ENCODE measurements around the gene NPFFR2. TPM values are rescaled to one million over a fixed set of nuclear protein-coding genes. Genes with fewer than 3 reads are reported as not detected.

NPFFR2 gene
- total RNA-seq, 4 donors from 2014 or later, result 0.33 TPM; not detected in 3

DNA sequence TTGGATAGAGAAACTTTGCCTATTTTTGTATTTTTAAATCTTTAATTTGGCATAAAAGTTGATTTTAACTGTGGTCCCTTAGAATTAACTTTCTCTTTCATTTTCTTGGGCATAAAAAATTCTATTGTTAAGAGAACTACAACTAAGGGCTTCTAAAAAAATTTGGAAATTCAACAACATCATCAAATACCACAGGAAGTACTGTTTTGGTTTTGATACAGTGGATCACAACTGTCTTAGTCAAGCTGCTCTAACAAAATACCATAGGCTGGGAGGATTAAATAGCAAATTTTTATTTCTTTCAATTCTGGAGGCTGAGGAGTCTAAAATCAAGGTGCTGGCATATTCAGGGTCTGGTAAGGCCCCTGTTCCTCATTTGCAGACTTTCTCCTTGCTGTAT lies 19.9 kb upstream of the NPFFR2 start:
- Histone ChIP-seq H3K4me1 (no peaks in the 10 kb centered on the region), H3K9me3 (no peaks in the 10 kb centered on the region), H3K4me3 (replicated peaks in 1 of 3) (no peak overlapping the region), H3K27me3 (no peaks in the 10 kb centered on the region), H3K27ac (no peak overlapping the region), H3K36me3 (no peaks in the 10 kb centered on the region)
- DNase-seq, result no peak
- intact Hi-C loops (cut with DNase I), result no loop called here
- no peak for TF ChIP-seq POLR2A (IDR thresholded peaks at IDR 0.05)
- TF ChIP-seq, protein P1, sequence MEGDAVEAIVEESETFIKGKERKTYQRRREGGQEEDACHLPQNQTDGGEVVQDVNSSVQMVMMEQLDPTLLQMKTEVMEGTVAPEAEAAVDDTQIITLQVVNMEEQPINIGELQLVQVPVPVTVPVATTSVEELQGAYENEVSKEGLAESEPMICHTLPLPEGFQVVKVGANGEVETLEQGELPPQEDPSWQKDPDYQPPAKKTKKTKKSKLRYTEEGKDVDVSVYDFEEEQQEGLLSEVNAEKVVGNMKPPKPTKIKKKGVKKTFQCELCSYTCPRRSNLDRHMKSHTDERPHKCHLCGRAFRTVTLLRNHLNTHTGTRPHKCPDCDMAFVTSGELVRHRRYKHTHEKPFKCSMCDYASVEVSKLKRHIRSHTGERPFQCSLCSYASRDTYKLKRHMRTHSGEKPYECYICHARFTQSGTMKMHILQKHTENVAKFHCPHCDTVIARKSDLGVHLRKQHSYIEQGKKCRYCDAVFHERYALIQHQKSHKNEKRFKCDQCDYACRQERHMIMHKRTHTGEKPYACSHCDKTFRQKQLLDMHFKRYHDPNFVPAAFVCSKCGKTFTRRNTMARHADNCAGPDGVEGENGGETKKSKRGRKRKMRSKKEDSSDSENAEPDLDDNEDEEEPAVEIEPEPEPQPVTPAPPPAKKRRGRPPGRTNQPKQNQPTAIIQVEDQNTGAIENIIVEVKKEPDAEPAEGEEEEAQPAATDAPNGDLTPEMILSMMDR (IDR thresholded peaks at IDR 0.05), result no peak

DNA sequence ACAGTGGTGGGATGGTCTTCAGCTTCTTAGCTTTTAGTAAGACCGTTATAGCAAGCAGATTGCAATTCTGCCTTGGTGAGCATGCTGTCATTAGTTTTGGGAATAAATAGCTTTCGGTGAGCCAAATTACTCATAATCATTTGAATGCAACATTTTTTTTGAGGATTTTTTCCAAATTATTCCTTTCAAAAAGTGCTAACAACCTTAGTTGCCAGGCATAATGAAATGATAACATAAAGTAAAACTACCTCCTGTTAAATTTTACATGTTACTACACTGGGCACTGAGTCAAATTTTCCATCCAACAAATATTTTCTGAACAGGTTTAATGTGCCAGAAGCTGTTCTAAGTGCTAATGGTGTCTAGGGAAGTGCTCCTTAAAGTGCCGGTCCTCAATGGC lies 15.8 kb upstream of the NPFFR2 start:
- Histone ChIP-seq H3K27me3 (no peaks in the 10 kb centered on the region), H3K4me1 (no peaks in the 10 kb centered on the region), H3K27ac (no peak overlapping the region), H3K4me3 (replicated peaks in 1 of 3) (no peak overlapping the region), H3K36me3 (no peaks in the 10 kb centered on the region), H3K9me3 (no peaks in the 10 kb centered on the region)
- TF ChIP-seq, protein P1 (IDR thresholded peaks at IDR 0.05), result no peak
- TF ChIP-seq POLR2A (IDR thresholded peaks at IDR 0.05), result no peak
- no peak for DNase-seq
- WGBS, 2 donors, result 59 to 72% methylated on average over 3 of the region's 3 CpGs
- intact Hi-C loops (cut with DNase I), result no loop called here

DNA sequence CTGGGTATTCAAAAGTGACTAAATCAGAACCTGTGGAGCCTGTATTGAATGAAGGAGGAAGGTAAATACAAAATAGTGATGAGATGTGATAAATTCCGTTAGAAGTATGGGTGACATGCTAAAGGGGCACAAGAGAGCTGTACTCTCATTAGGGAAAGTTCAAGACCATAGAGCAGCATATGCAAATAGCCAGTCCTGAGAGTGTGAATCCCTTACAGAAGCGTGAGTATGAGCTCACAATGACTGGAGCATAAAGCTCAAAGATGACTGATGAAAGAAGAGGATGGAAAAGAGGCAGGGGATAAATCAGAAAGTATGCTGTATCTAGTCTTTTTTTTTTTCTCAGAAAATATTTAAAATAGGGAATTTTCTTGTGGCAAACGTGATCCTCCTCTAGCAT lies 12.1 kb upstream of the NPFFR2 start:
- TF ChIP-seq, protein P1 (IDR thresholded peaks at IDR 0.05), result no peak
- no peak for TF ChIP-seq POLR2A (IDR thresholded peaks at IDR 0.05)
- Histone ChIP-seq H3K9me3 (no peaks in the 10 kb centered on the region), H3K27ac (no peak overlapping the region), H3K4me3 (replicated peaks in 1 of 3) (no peak overlapping the region), H3K4me1 (no peaks in the 10 kb centered on the region), H3K27me3 (no peaks in the 10 kb centered on the region), H3K36me3 (no peaks in the 10 kb centered on the region)
- no peak for DNase-seq
- WGBS, 2 donors, result 76 to 84% methylated on average over 3 of the region's 3 CpGs
- intact Hi-C loops (cut with DNase I), result no loop called here

DNA sequence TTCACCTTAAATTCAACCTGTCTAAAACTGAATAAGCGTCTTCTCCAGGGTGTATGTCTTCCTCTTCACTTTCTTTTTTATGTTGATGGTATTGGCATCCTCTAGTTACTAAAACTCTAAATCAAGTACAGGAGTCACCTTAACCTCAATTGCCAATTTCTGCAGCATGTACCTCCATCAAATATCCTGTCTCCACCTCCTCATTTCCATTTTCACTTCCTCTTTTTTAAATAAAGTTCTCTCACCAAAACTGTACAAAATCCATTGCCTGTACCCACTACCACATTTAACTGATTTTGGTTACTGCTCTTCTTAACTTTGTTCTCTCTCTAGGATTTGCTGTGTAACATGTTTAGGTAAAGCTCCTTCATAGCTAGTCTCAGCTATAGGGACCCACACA lies 9.2 kb upstream of the NPFFR2 start:
- no peaks in the 10 kb centered on the region for H3K36me3 ChIP-seq
- H3K27me3 ChIP-seq, result no peaks in the 10 kb centered on the region
- intact Hi-C loops (cut with DNase I), result no loop called here
- no peak for DNase-seq
- no peak for TF ChIP-seq POLR2A (IDR thresholded peaks at IDR 0.05)
- TF ChIP-seq, protein P1 (IDR thresholded peaks at IDR 0.05), result no peak
- WGBS, 2 donors, result 86 to 96% methylated on average over 1 of the region's 1 CpG
- H3K9me3 ChIP-seq, result no peaks in the 10 kb centered on the region
- no peak overlapping the region for H3K27ac ChIP-seq
- H3K4me3 ChIP-seq (replicated peaks in 1 of 3), result no peak overlapping the region
- no peaks in the 10 kb centered on the region for H3K4me1 ChIP-seq

DNA sequence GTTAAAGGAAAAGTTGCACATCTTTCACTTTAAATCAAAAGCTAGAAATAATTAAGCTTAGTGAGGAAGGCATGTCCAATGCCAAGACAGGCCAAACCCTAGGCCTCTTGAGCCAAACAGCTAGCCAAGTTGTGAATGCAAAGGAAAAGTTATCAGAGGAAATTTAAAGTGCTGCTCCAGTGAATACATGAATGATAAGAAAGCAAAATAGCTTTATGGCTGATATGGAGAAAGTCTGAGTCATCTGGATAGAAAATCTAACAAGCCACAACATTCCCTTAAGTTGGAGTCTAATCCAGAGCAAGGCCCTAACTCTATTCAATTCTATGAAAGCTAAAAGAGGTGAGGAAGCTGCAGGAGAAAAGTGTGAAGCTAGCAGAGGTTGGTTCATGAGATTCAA lies 23.8 kb downstream of the NPFFR2 start:
- Histone ChIP-seq H3K4me1 (no peaks in the 10 kb centered on the region), H3K9me3 (no peaks in the 10 kb centered on the region), H3K4me3 (replicated peaks in 1 of 3) (no peak overlapping the region), H3K27ac (no peak overlapping the region), H3K36me3 (no peaks in the 10 kb centered on the region), H3K27me3 (no peaks in the 10 kb centered on the region)
- DNase-seq, result no peak
- intact Hi-C loops (cut with DNase I), result no loop called here
- TF ChIP-seq, protein P1 (IDR thresholded peaks at IDR 0.05), result no peak
- no peak for TF ChIP-seq POLR2A (IDR thresholded peaks at IDR 0.05)
